ENCODE data around the gene DRG2. TPM values are rescaled to one million over a fixed set of nuclear protein-coding genes. Genes with fewer than 3 reads are reported as not detected.

DRG2 gene
- total RNA-seq, 4 donors from 2014 or later = 31.6 to 38.1 (median 37.3) TPM

DNA sequence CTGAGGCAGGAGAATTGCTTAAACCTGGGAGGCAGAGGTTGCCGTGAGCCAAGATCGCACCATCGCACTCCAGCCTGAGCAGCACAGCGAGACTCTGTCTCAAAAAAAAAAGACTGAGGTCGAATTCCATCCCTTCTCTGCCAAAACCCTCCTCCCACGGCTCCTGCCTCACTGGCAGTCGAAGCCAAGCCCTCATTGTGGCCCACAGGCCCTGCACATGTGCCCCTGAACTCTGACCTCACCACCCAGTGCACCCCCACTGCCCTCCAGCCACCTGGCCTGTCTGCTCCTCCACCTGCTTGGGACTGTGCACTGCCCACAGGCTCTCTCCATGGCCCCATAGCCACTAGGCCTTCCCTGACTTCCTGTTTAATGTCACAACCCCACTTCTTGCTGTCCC, 27.8 kb downstream of the DRG2 start:
- DNase-seq (ENCODE audit: low spot score) = no peak
- no peak for ATAC-seq (ENCODE audit: low FRiP score)
- TF ChIP-seq, protein P1, sequence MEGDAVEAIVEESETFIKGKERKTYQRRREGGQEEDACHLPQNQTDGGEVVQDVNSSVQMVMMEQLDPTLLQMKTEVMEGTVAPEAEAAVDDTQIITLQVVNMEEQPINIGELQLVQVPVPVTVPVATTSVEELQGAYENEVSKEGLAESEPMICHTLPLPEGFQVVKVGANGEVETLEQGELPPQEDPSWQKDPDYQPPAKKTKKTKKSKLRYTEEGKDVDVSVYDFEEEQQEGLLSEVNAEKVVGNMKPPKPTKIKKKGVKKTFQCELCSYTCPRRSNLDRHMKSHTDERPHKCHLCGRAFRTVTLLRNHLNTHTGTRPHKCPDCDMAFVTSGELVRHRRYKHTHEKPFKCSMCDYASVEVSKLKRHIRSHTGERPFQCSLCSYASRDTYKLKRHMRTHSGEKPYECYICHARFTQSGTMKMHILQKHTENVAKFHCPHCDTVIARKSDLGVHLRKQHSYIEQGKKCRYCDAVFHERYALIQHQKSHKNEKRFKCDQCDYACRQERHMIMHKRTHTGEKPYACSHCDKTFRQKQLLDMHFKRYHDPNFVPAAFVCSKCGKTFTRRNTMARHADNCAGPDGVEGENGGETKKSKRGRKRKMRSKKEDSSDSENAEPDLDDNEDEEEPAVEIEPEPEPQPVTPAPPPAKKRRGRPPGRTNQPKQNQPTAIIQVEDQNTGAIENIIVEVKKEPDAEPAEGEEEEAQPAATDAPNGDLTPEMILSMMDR (IDR thresholded peaks at IDR 0.05) = no peak

DNA sequence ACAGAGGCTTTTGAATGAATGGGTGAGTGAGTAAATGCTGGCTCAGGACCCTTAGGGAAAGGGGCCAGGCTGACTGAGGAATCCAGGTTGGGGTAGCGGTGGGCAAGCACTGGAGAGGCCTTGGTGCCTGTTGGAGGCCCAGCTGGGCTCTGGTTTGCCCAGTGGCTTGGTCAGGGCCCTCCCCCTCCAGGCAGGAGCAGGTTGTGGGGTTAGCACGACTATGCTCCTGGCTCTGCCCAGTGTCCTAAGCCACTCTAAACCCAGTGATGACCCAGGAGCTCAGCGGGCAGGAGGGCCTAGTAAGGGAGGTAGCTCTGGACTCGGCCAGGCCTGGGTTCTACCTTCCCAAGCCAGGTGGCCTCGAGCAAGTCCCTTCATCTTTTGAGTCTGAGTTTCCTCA, 28.3 kb downstream of the DRG2 start:
- no peak for DNase-seq (ENCODE audit: low spot score)
- TF ChIP-seq, protein P1 (IDR thresholded peaks at IDR 0.05) = no peak
- ATAC-seq (ENCODE audit: low FRiP score) = no peak

GRCh38 chr17:18117533-18117932, 29.8 kb downstream of the DRG2 start:
- DNase-seq (ENCODE audit: low spot score) (no peak), ATAC-seq (ENCODE audit: low FRiP score) (no peak)
- TF ChIP-seq, protein P1 (IDR thresholded peaks at IDR 0.05) = no peak

- no peak for ATAC-seq (ENCODE audit: low FRiP score)
- TF ChIP-seq, protein P1 (IDR thresholded peaks at IDR 0.05) = no peak
- DNase-seq (ENCODE audit: low spot score) = no peak
Measured at GRCh38 chr17:18117982-18118975, 30.5 kb downstream of the DRG2 start.

DNA sequence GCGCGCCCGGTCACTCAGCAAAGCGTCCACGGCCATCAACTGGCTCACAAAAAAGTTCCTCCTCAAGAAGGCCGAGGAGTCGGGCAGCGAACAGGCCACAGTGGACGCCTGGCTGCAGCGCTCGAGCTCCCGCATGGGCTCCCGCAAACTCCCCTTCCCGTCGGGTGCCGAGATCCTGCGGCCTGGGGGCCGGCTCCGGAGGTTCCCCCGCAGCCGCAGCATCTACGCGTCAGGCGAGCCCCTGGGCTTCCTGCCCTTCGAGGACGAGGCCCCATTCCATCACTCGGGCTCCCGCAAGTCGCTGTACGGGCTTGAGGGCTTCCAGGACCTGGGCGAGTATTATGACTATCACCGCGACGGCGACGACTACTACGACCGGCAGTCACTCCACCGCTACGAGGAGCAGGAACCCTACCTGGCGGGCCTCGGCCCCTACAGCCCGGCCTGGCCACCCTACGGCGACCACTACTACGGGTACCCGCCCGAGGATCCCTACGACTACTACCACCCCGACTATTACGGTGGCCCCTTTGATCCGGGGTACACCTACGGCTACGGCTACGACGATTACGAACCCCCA, 31.5 kb downstream of the DRG2 start:
- ATAC-seq (ENCODE audit: low FRiP score) (no peak), DNase-seq (ENCODE audit: low spot score) (no peak)
- TF ChIP-seq, protein P1 (IDR thresholded peaks at IDR 0.05) = no peak

DNA sequence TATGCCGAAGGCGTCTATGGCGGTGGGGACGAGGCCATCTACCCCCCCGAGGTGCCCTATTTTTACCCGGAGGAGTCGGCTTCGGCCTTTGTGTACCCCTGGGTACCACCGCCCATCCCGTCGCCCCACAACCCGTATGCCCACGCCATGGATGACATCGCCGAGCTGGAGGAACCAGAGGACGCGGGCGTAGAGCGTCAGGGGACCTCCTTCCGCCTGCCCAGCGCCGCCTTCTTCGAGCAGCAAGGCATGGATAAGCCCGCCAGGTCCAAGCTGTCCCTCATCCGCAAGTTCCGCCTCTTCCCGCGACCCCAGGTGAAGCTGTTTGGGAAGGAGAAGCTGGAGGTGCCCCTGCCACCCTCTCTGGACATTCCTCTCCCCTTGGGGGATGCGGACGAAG, 32.2 kb downstream of the DRG2 start:
- TF ChIP-seq, protein P1 (IDR thresholded peaks at IDR 0.05) = no peak
- ATAC-seq (ENCODE audit: low FRiP score) = no peak
- no peak for DNase-seq (ENCODE audit: low spot score)
